Gastroesophageal sphincter (tissue), 3 donors: ENCODE measurements around the gene STXBP4.

ENCODE experiments used
- CTCF ChIP-seq, 4 experiments: fragments of 200-600 bp in 2 of 4; fragments of 450-650 bp in 2 of 4; sonication (generic) in 1 of 4; IDR thresholded peaks; one replicate each; pipeline ENCODE4 v1.5.1; 2017 to 2019; ENCODE audit warnings: antibody characterized with exemption in 4 of 4, mild to moderate bottlenecking in 2 of 4, moderate library complexity in 2 of 4
- EP300 ChIP-seq: sonication (generic); formaldehyde crosslinking; IDR thresholded peaks from one replicate; pipeline ENCODE4 v1.6.1; 2017; ENCODE audit warnings: antibody characterized with exemption, mild to moderate bottlenecking
- POLR2AphosphoS5 ChIP-seq: sonication (generic); formaldehyde crosslinking; IDR thresholded peaks from one replicate; pipeline ENCODE4 v1.6.1; 2017; ENCODE audit warnings: antibody characterized with exemption

- TF ChIP-seq CTCF (IDR thresholded peaks at IDR 0.05) = no peak
- no peak for TF ChIP-seq EP300
- TF ChIP-seq POLR2AphosphoS5 = no peak
Measured at GRCh38 chr17:55177159-55177854, 208.7 kb downstream of the STXBP4 start.
